ENCODE measurements around the gene TRAFD1.

TRAFD1 gene

GRCh38 chr12:112183141-112184021 lies 58.0 kb downstream of the TRAFD1 start:
- no peak overlapping the region for H3K4me3 ChIP-seq (ENCODE audit: low read depth, low read length)
- DNase-seq (ENCODE audit: low read depth, low spot score) = no peak
- ChIA-PET POLR2A (no interaction called here), CTCF (interaction anchor here (1.1 to 5.3 kb wide), 3 partner anchors 10 to 203 kb away, joined by 3 to 54 read pairs (median 4); no protein-coding TSS in a partner anchor)
- no peak for TF ChIP-seq CTCF (IDR thresholded peaks at IDR 0.05; ENCODE audit: insufficient read depth, low read length, missing control alignments)

GRCh38 chr12:112184056-112184887 lies 58.9 kb downstream of the TRAFD1 start:
- ChIA-PET CTCF (interaction anchor here (1.2 to 5.3 kb wide), 2 partner anchors 9 to 13 kb away, joined by 4 to 54 read pairs; no protein-coding TSS in a partner anchor), POLR2A (no interaction called here)
- TF ChIP-seq CTCF (IDR thresholded peaks at IDR 0.05; ENCODE audit: insufficient read depth, low read length, missing control alignments) = no peak
- H3K4me3 ChIP-seq (ENCODE audit: low read depth, low read length) = no peak overlapping the region
- DNase-seq (ENCODE audit: low read depth, low spot score) = no peak

GRCh38 chr12:112185093-112185923 lies 59.9 kb downstream of the TRAFD1 start:
- no peak overlapping the region for H3K4me3 ChIP-seq (ENCODE audit: low read depth, low read length)
- POLR2A ChIA-PET = no interaction called here
- TF ChIP-seq CTCF (IDR thresholded peaks at IDR 0.05; ENCODE audit: insufficient read depth, low read length, missing control alignments) = no peak
- no peak for DNase-seq (ENCODE audit: low read depth, low spot score)
- CTCF ChIA-PET = interaction anchor here (5.3 kb wide), 1 partner anchor 12 kb away, joined by 54 read pairs; no protein-coding TSS in a partner anchor

- no peak overlapping the region for H3K4me3 ChIP-seq (ENCODE audit: low read depth, low read length)
- TF ChIP-seq CTCF (IDR thresholded peaks at IDR 0.05; ENCODE audit: insufficient read depth, low read length, missing control alignments) = no peak
- ChIA-PET POLR2A (no interaction called here), CTCF (interaction anchor here (0.6 to 3.6 kb wide), 2 partner anchors 10 to 203 kb away, joined by 3 to 21 read pairs; no protein-coding TSS in a partner anchor)
- DNase-seq (ENCODE audit: low read depth, low spot score) = no peak
Observed at GRCh38 chr12:112188130-112188830, 62.9 kb downstream of the TRAFD1 start.

GRCh38 chr12:112190231-112191025 lies 65.1 kb downstream of the TRAFD1 start:
- ChIA-PET POLR2A (no interaction called here), CTCF (interaction anchor here (1.9 to 3.6 kb wide), 3 partner anchors 8 to 220 kb away, joined by 4 to 21 read pairs (median 9); no protein-coding TSS in a partner anchor)
- H3K4me3 ChIP-seq (ENCODE audit: low read depth, low read length) = no peak overlapping the region
- no peak for TF ChIP-seq CTCF (IDR thresholded peaks at IDR 0.05; ENCODE audit: insufficient read depth, low read length, missing control alignments)
- no peak for DNase-seq (ENCODE audit: low read depth, low spot score)

All from AG04449 (cell line).